ENCODE results near the gene SLC30A1. TPM values are rescaled to one million over a fixed set of nuclear protein-coding genes. Genes with fewer than 3 reads are reported as not detected.

Gene SLC30A1
- total and polyA plus RNA-seq, 4 donors: 3.1 to 26.3 (median 14.4) TPM

DNA sequence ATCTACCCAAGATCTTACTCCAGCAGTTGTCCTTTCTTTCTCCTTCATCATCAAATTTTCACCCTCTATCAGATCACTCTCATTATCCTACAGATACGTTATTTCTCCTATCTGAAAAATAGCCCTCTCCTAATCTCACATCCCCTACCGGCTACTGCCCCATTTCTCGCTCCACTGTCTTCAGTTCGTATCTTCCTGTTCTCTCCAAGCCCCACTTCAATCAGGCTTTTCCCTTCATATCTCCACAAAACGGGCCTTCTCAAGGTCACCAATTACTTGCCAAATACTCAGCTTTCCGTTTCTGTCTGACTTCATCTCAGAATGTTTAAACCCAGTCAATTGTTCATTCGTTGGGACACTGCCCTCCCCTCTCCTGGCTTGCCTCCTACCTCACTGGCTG is 32.4 kb downstream of the SLC30A1 start:
- no peaks in the 10 kb centered on the region for H3K27me3 ChIP-seq (ENCODE audit: control insufficient read depth in 3 of 3, insufficient read depth in 3 of 3, low read length in 2 of 3)
- H3K4me3 ChIP-seq: no peak overlapping the region
- DNase-seq (no peak), ATAC-seq (ENCODE audit: insufficient read depth, low FRiP score) (no peak)
- no peak overlapping the region for H3K9ac ChIP-seq (ENCODE audit: insufficient read depth in 1 of 2, low read length in 2 of 2)
- H3K9me3 ChIP-seq (ENCODE audit: control insufficient read depth in 4 of 4, insufficient read depth in 3 of 4, low read length in 3 of 4): no peaks in the 10 kb centered on the region
- peaks cover 0 to 16% (median 6%) of the 10 kb centered on the region in 5 donors for H3K4me1 ChIP-seq (ENCODE audit: control insufficient read depth in 5 of 5, insufficient read depth in 5 of 5, low read length in 5 of 5)
- no peak for TF ChIP-seq CTCF (IDR thresholded peaks at IDR 0.05; ENCODE audit: control extremely low read depth, extremely low read depth)
- H3K36me3 ChIP-seq (ENCODE audit: control insufficient read depth in 4 of 4, insufficient read depth in 4 of 4, low read length in 4 of 4): no peaks in the 10 kb centered on the region
- H3K27ac ChIP-seq (ENCODE audit: low read depth in 1 of 2, low read length in 1 of 2): no peak overlapping the region
- 84 to 92% methylated on average over 7 of the region's 7 CpGs for WGBS, 2 donors

- H3K4me1 ChIP-seq (ENCODE audit: control insufficient read depth in 5 of 5, insufficient read depth in 5 of 5, low read length in 5 of 5): peaks cover 0 to 9% (median 7%) of the 10 kb centered on the region in 5 donors
- no peak overlapping the region for H3K27ac ChIP-seq (ENCODE audit: low read depth in 1 of 2, low read length in 1 of 2)
- DNase-seq (no peak), ATAC-seq (ENCODE audit: insufficient read depth, low FRiP score) (no peak)
- peaks cover 0 to 3% (median 0%) of the 10 kb centered on the region in 4 donors for H3K9me3 ChIP-seq (ENCODE audit: control insufficient read depth in 4 of 4, insufficient read depth in 3 of 4, low read length in 3 of 4)
- H3K4me3 ChIP-seq: no peak overlapping the region
- 75% methylated on average over 4 of the region's 4 CpGs for WGBS, 2 donors
- no peaks in the 10 kb centered on the region for H3K27me3 ChIP-seq (ENCODE audit: control insufficient read depth in 3 of 3, insufficient read depth in 3 of 3, low read length in 2 of 3)
- no peak for TF ChIP-seq CTCF (IDR thresholded peaks at IDR 0.05; ENCODE audit: control extremely low read depth, extremely low read depth)
- H3K9ac ChIP-seq (ENCODE audit: insufficient read depth in 1 of 2, low read length in 2 of 2): no peak overlapping the region
- no peaks in the 10 kb centered on the region for H3K36me3 ChIP-seq (ENCODE audit: control insufficient read depth in 4 of 4, insufficient read depth in 4 of 4, low read length in 4 of 4)
Observed at GRCh38 chr1:211543025-211543424, 35.9 kb downstream of the SLC30A1 start.

- no peak for TF ChIP-seq CTCF (IDR thresholded peaks at IDR 0.05; ENCODE audit: control extremely low read depth, extremely low read depth)
- DNase-seq (peak; percentile 68 to 92 (median 86)), ATAC-seq (ENCODE audit: insufficient read depth, low FRiP score) (no peak)
- no peaks in the 10 kb centered on the region for H3K36me3 ChIP-seq (ENCODE audit: control insufficient read depth in 4 of 4, insufficient read depth in 4 of 4, low read length in 4 of 4)
- peaks cover 0 to 9% (median 7%) of the 10 kb centered on the region in 5 donors for H3K4me1 ChIP-seq (ENCODE audit: control insufficient read depth in 5 of 5, insufficient read depth in 5 of 5, low read length in 5 of 5)
- H3K9me3 ChIP-seq (ENCODE audit: control insufficient read depth in 4 of 4, insufficient read depth in 3 of 4, low read length in 3 of 4): peaks cover 0 to 3% (median 0%) of the 10 kb centered on the region in 4 donors
- H3K27me3 ChIP-seq (ENCODE audit: control insufficient read depth in 3 of 3, insufficient read depth in 3 of 3, low read length in 2 of 3): no peaks in the 10 kb centered on the region
- no peak overlapping the region for H3K4me3 ChIP-seq
- H3K27ac ChIP-seq (ENCODE audit: low read depth in 1 of 2, low read length in 1 of 2): no peak overlapping the region
- H3K9ac ChIP-seq (ENCODE audit: insufficient read depth in 1 of 2, low read length in 2 of 2): no peak overlapping the region
- 44 to 71% methylated on average over 7 of the region's 7 CpGs for WGBS, 2 donors
Observed at GRCh38 chr1:211541720-211542477, 37.1 kb downstream of the SLC30A1 start.

Data from lung (tissue), 12 donors.